G401 (cell line): ENCODE results near the gene TBPL2. TPM values are rescaled to one million over a fixed set of nuclear protein-coding genes. Genes with fewer than 3 reads are reported as not detected.
"Not testable (repeated sequence)": the region's sequence is repeated elsewhere in the genome, so short reads cannot be mapped to it uniquely, and the experiment has no call there.

Experiments
- DNase-seq: peaks from one replicate; pipeline ENCODE4 v3.0.0-alpha.2; 2015; ENCODE audit warnings: low spot score
- in situ Hi-C: cut with HindIII; loops from 2 replicates; pipeline ENCODE4 v1.10.0; 2016; ENCODE audit warnings: low sequenced_read_pairs, mixed read lengths
- total RNA-seq: library from RNA; depleted of rRNA; stranded (reverse); fragments of >200 nt; shearing (Covaris generic); gene quantifications from 2 replicates; pipeline ENCODE4 v1.2.3, GENCODE V29; 2014; rRNA removed

Gene TBPL2
- not detected in 2 replicates for total RNA-seq

DNA sequence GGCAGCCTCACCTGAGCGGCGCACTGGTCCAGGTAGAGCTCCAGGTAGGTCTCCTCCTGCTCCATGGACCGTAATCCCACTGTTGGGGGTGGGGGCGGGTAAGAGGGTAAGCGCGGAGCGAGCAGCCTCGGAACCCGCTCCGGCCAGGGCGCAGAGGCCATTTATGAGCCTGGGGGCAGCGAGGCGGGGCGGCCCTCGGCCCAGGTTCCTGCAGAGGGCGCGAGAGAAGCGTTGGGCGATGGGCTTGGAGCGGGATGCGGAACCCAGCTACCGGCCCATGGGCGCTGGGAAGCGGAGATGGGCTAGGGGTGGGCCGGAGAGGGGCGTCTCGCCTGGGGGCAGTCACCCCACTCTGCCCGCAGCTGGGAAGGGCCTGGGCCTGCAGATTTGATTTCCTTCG is at the start of gene TBPL2:
Gene TBPL2, minus strand, starts transcription at position 232 of the 400 bp plus-strand sequence. Its CDS starts 167 bp downstream, at position 65.
- in situ Hi-C loops, result no loop called here

DNA sequence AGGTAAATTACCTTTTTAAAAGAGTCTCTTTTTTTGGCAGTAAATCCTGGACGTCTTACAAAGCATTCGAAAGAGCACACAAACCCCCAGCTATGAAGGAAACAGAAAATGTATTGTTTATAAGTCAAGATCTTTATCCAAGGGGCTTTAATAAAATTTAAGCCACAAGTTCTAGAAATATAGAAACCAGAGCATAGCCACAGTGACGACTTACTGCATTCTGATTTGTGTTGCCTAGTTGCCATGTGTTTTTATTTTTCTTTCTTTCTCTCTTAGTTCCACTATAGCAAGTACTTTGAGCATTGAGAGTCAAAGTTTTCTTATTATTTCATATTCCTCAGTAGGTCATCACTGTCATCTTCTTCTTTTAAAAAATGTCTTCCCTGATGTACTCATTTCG is 47.8 kb upstream of the TBPL2 start:
- in situ Hi-C loops, result no loop called here
- DNase-seq, result no peak

More for the DNA sequence above, at the start of gene TBPL2:
- DNase-seq, result no peak

DNA sequence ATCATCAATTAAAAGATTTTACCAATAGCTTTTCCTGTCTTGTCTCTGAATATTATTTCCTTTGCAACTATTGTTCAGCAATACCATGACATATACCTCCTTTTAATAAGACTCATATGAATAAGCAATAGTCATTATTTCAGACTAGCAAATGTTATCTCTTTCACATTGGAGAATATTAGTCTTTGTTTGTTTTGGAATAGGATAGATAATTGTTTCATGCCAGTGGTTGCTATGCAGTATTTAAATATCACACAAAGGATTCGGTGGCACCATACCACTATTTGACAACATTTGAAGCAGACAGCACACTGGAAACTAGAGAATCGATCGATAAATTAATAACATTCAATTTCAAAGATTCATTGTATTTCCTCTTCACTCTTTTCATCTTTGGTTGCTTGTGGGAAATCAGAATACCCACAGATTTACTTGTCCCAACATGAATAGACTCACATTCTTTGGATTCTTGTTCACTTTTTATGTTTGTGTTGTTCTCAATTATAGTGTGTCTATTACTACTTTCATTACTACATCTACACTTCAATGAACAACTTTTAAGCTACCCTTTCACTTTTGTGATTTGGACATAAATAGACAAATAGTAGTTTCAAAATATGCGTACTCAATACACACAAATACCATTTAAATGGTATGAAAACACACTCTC is 42.7 kb upstream of the TBPL2 start:
- in situ Hi-C loops, result no loop called here
- DNase-seq, result no peak

GRCh38 chr14:55481769-55482168 is 41.4 kb upstream of the TBPL2 start:
- DNase-seq, result no peak
- in situ Hi-C loops, result no loop called here

- in situ Hi-C loops, result no loop called here
Observed at GRCh38 chr14:55477680-55478079, 37.3 kb upstream of the TBPL2 start.

DNA sequence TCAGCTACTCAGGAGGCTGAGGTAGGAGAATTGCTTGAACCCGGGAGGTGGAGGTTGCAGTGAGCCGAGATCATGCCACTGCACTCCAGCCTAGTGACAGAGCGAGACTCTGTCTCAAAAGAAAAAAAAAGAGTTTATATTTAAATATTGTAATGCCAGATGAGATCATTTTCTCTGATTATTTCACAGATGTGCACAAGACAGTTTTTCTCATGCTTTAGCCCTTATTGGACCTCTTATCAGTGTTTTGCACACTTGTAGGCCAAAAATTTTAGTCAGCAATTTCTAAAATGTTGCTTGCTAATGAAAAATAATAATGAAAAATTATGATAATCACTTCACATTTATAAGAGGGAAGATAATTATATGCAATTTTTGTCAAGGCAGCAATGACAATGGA is 36.0 kb upstream of the TBPL2 start:
- DNase-seq, in situ Hi-C loops: not testable (repeated sequence)

More at GRCh38 chr14:55477680-55478079, 37.3 kb upstream of the TBPL2 start:
- no peak for DNase-seq

- in situ Hi-C loops, result no loop called here
- DNase-seq, result no peak
Observed at GRCh38 chr14:55473786-55474185, 33.4 kb upstream of the TBPL2 start.

GRCh38 chr14:55470025-55470424 is 29.6 kb upstream of the TBPL2 start:
- no peak for DNase-seq
- in situ Hi-C loops, result no loop called here

- in situ Hi-C loops, result no loop called here
- DNase-seq, result no peak
Observed at GRCh38 chr14:55467307-55467706, 26.9 kb upstream of the TBPL2 start.

GRCh38 chr14:55458800-55459515 is 18.5 kb upstream of the TBPL2 start:
- in situ Hi-C loops, result no loop called here
- no peak for DNase-seq

DNA sequence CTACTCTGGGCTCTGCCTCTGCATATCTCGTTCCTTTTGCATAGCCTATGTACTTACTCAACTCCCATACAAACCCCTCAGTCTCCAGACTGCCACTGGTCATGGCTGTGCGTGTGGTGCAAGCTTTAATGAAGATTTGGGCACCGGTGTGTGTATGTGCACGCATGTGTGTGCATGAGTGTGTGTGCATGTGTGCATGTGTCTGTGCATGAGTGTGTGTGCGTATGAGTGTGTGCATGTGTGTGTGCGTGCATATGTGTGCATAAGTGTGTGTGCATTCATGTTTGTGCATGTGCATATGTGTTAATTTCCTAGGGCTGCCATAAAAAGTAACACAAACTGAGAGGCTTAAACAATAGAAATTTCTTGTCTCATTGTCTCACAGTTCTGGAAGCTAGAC is 17.1 kb upstream of the TBPL2 start:
- in situ Hi-C loops, result no loop called here
- no peak for DNase-seq

GRCh38 chr14:55456411-55456810 is 16.0 kb upstream of the TBPL2 start:
- in situ Hi-C loops, DNase-seq: not testable (repeated sequence)

DNA sequence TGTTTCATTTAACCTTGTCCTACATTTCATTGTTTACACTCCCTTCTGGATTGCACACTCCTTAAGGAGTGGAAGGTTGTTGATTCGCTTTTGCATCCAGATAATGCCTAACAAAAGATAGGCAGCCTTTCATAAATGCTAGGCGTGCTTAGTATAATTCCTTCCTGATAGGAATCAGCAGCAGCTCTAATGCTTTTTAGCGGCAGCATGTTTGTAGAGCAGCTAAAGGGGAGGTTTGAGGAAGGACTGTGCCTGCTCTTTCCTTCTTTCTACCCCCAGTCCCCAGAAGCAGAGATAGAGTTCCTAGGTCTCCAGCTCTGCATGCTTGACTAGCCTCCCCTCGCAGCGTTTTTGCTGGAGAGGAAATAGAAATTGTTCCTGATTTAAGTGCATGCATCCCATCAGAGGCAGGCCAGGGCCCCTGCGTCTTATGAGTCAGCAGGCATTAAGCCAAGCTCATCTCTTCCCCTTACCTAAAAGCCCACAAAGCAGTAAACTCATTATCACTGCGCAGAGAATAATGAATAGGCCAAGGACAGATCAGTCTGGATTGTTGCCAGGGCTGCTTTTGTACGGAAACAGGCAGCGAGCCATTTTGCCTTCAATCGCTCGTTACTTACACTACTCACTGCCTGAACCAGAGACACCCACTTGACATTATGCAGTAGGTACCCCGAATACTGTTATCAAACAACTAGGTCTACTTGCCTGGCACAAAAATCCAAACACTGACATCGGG is 14.0 kb upstream of the TBPL2 start:
- in situ Hi-C loops, result no loop called here
- peak; percentile 62 for DNase-seq

GRCh38 chr14:55451950-55452349 is 11.5 kb upstream of the TBPL2 start:
- in situ Hi-C loops, result no loop called here
- DNase-seq, result peak; percentile 35

GRCh38 chr14:55451398-55451797 is 11.0 kb upstream of the TBPL2 start:
- in situ Hi-C loops, result no loop called here
- DNase-seq, result peak; percentile 43

DNA sequence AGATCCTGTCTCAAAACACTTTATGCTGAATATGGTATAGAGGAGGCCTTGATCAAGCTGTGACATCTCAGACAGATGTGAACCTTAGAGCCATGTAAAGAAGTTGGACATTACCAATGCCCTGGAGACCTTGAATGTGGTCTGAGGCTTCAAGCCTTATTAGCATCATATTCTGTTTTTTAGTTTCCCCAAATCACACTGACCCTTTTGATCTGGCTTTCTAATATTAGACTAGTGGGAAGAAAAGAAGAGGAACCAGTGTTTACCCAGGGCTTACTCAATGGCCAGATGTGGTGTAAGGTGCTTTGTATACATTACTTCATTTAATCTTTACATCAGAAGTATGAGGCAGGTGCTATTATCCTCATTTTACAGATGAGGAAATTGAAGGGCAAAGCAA is 10.6 kb upstream of the TBPL2 start:
- in situ Hi-C loops, result no loop called here
- DNase-seq, result no peak

DNA sequence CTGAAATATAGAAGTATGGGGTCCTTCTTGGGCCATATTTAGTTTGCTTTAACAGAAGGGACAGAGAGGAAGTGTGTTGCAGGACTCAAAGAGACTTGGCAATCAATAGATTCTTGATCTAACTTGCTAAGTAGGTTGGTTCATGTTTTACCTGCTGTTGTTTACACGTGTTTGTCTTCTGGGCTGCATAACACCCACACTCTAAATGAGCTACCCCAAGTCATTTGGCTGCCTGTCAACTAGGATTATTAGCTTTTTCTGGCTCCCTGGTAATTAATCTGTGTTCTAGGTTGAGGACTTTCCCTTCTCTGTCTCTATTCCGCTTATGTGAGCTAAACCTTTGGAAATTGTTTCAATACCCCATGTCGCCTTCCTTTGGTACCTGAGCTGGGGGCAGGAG is 10.1 kb upstream of the TBPL2 start:
- in situ Hi-C loops, result no loop called here
- no peak for DNase-seq

DNA sequence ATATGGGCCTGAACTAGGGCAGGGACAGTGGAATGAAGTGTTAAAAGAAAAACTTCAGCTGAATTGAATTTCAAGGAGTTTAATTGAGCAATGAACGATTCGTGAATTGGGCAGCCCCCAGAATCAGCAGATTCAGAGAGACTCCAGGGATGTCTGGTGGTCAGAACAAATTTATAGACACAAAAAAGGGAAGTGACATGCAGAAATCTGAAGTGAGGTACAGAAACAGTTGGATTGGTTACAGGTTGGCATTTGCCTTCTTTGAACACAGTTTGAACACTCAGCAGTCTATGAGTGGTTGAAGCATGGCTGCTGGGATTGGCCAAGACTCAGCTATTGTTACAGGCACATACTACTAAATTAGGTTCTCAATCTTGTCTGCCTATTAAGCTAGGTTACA is 9.7 kb upstream of the TBPL2 start:
- in situ Hi-C loops, result no loop called here
- DNase-seq, result no peak

DNA sequence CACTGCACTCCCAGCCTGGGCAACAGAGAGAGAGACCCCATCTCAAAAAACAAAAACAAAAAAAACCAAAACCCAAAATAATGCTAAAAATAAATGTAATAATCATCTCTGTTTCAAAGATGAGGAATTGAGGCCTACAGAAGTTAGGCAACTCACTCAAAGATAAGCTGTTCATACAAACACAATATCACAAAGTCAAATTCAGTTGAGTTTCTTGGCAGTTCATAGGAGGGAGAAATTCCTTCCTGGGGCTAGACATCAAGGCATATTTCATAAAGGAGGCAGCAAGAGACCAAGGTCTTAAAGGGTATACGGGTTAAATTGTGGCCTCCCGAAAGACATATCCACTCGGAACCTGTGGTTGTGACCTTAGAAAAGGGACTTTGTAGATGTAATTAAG is 8.7 kb upstream of the TBPL2 start:
- in situ Hi-C loops, result no loop called here
- DNase-seq, result no peak

- in situ Hi-C loops, result no loop called here
- no peak for DNase-seq
Observed at GRCh38 chr14:55448141-55448614, 7.8 kb upstream of the TBPL2 start.
